Endodermal cell (in vitro differentiated cells): Measurements from ENCODE around the gene ACTN1. TPM values are rescaled to one million over a fixed set of nuclear protein-coding genes. Genes with fewer than 3 reads are reported as not detected.
A peak's percentile ranks its signal among the peaks of the same experiment; 100 is the strongest.
"Not testable (repeated sequence)": the region's sequence is repeated elsewhere in the genome, so short reads cannot be mapped to it uniquely, and the experiment has no call there.

ENCODE experiments used
- DNase-seq: peaks from one replicate; pipeline ENCODE4 v3.0.0-alpha.2; 2017
- H3K27ac ChIP-seq: 2 replicates; pipeline ENCODE4 v1.5.1; 2013; ENCODE audit warnings: mild to moderate bottlenecking, low read depth, low read length, moderate library complexity
- H3K27me3 ChIP-seq: 2 replicates; pipeline ENCODE4 v1.6.1; 2013; ENCODE audit warnings: mild to moderate bottlenecking, low read length, moderate library complexity; ENCODE audit not compliant: insufficient read depth, control insufficient read depth, poor library complexity, severe bottlenecking
- H3K36me3 ChIP-seq: 2 replicates; pipeline ENCODE4 v1.7.0; 2013; ENCODE audit warnings: mild to moderate bottlenecking, low read length, moderate library complexity; ENCODE audit not compliant: control insufficient read depth, insufficient read depth
- H3K4me1 ChIP-seq: one replicate; pipeline ENCODE4 v1.7.0; 2013; ENCODE audit warnings: low read length; ENCODE audit not compliant: control insufficient read depth, insufficient read depth
- H3K4me3 ChIP-seq: 2 replicates; pipeline ENCODE4 v1.5.1; 2013; ENCODE audit warnings: mild to moderate bottlenecking, low read length, moderate library complexity
- H3K9ac ChIP-seq: 2 replicates; pipeline ENCODE4 v1.6.1; 2013; ENCODE audit warnings: mild to moderate bottlenecking, low read length, moderate library complexity; ENCODE audit not compliant: poor library complexity, severe bottlenecking; ENCODE audit errors: extremely low read depth
- H3K9me3 ChIP-seq: 2 replicates; pipeline ENCODE4 v1.6.1; 2013; ENCODE audit warnings: mild to moderate bottlenecking, low read length, moderate library complexity; ENCODE audit not compliant: control insufficient read depth
- H3K27ac Mint-ChIP-seq: 2 replicates; pipeline ENCODE4 v1.8.0; 2020; ENCODE audit warnings: mixed read lengths
- H3K27me3 Mint-ChIP-seq: 2 replicates; pipeline ENCODE4 v1.8.0; 2021; ENCODE audit warnings: mild to moderate bottlenecking, mixed read lengths; ENCODE audit not compliant: insufficient read depth
- H3K36me3 Mint-ChIP-seq: 2 replicates; pipeline ENCODE4 v1.8.0; 2020; ENCODE audit warnings: low read depth, mixed read lengths
- H3K4me1 Mint-ChIP-seq: 2 replicates; pipeline ENCODE4 v1.8.0; 2020; ENCODE audit warnings: mixed read lengths
- H3K4me3 Mint-ChIP-seq: 2 replicates; pipeline ENCODE4 v1.8.0; 2020; ENCODE audit warnings: mild to moderate bottlenecking, moderate library complexity, mixed read lengths
- H3K9me3 Mint-ChIP-seq: 2 replicates; pipeline ENCODE4 v1.8.0; 2020; ENCODE audit warnings: mild to moderate bottlenecking, mixed read lengths
- WGBS, 2 experiments: methylation state at CpG; one replicate each; pipeline versions ENCODE4 v1.1.5 to v1.1.7; 2013; ENCODE audit warnings: missing lambda C conversion rate in 2 of 2, mixed read lengths in 1 of 2; ENCODE audit not compliant: insufficient coverage in 1 of 2, insufficient read length in 1 of 2; 5-methylcytosine and 5-hydroxymethylcytosine counted together
- long read RNA-seq, 4 experiments: library from polyadenylated mRNA in 2 of 4; library from RNA in 1 of 4; library from capped mRNA in 1 of 4; stranded (forward) in 3 of 4; unstranded in 1 of 4; transcript quantifications; one replicate each; pipeline ENCODE4 v2.0.0, GENCODE V29; 2020 to 2021; ENCODE audit warnings: inconsistent platforms in 1 of 4
- polyA plus RNA-seq, 2 experiments: library from polyadenylated mRNA; stranded (reverse); fragments of 50-300 nt; gene quantifications; one replicate each; pipeline ENCODE4 v1.2.3, GENCODE V29; 2013
- total RNA-seq, 2 donors: library from RNA; stranded (reverse); fragmentation: NEBNext Ultra II Directional in 1 of 2; extraction: Animal tissue kit (Norgen Biotek cat#: 25700) in 1 of 2; gene quantifications; 2 replicates in 1 of 2; 3 replicates in 1 of 2; pipeline ENCODE4 v1.2.1, GENCODE V29; 2021
- TF ChIP-seq, protein P1 (sequence below): fragments of 200-600 bp; sonication (generic); conservative IDR thresholded peaks from 2 replicates; pipeline ENCODE4 v1.5.0; 2021; ENCODE audit warnings: antibody characterized with exemption, mild to moderate bottlenecking

Gene ACTN1
- total RNA-seq, result 100 to 1,000 TPM; 190 to 275 TPM
- polyA plus RNA-seq (2013, experiment 1 of 2), result 115 TPM
- polyA plus RNA-seq (2013, experiment 2 of 2), result 126 TPM
- long read RNA-seq, experiment 1, transcript ACTN1-201 (21 exons, 3,779 nt), result major isoform, 36 of 114 reads
- long read RNA-seq, experiment 1, partial matches to known transcripts, result 45 of 114 reads
- long read RNA-seq, experiment 1, other reads (novel, unspliced or antisense), result 30 of 114 reads
- long read RNA-seq, experiment 2, full-length matches to known transcripts, result 413 of 518 reads
- long read RNA-seq, experiment 2, partial matches to known transcripts, result 43 of 518 reads
- long read RNA-seq, experiment 2, other reads (novel, unspliced or antisense), result 62 of 518 reads
- long read RNA-seq, experiment 3, full-length matches to known transcripts, result 2,792 of 3,077 reads
- long read RNA-seq, experiment 3, partial matches to known transcripts, result 85 of 3,077 reads
- long read RNA-seq, experiment 3, other reads (novel, unspliced or antisense), result 200 of 3,077 reads
- long read RNA-seq, experiment 4, full-length matches to known transcripts, result 6 of 18 reads
- long read RNA-seq, experiment 4, partial matches to known transcripts, result 7 of 18 reads
- long read RNA-seq, experiment 4, other reads (novel, unspliced or antisense), result 5 of 18 reads

DNA sequence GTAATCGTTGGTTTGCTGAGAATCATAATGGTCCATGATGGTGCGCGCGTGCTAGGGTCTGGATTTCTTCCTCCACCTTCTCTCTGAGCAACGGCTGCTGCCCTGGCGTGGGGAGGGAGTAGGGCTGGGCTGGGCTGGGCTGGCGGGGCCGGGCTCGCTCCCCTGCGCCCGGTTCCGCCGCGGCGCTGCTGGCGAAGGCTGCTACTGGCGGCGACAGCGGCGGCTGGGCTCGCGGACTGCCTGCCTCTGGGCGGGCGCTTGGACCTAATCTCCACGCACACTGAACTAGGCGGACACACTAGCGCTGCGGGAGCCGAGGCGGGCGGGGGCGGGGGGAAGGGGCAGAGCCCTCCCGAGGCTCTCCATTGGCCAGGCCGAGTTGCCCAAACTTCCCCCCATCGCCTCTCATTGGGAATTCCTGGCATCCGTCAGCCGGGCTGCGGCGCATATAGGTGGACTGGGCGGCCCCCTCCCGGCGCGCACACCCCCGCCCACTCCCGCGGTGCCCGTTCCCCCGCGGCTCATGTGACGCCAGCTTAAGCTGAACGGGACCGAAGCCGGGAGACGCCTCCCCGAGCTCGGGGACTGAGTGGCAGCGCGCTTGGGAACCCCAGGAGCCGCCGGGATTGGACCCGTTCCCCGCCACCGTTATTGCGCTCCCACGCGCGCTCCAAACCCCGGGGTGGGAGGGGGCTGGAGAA, at the start of gene ACTN1:
Gene ACTN1, minus strand, starts transcription at position 282 of the 701 bp plus-strand sequence. Its CDS starts 246 bp downstream, at position 36.
- Mint-ChIP-seq H3K27me3 (peaks cover 4% of the 10 kb centered on the region), H3K36me3 (peaks cover 17% of the 10 kb centered on the region), H3K4me1 (peaks cover 40% of the 10 kb centered on the region), H3K4me3 (peak within 1 kb of the TSS; percentile 83), H3K9me3 (no peaks in the 10 kb centered on the region), H3K27ac (peak within 1 kb of the TSS; percentile 97)
- H3K27me3 ChIP-seq, result no peaks in the 10 kb centered on the region
- H3K4me3 ChIP-seq, result peak within 1 kb of the TSS; percentile 85
- H3K4me1 ChIP-seq, result peaks cover 3% of the 10 kb centered on the region
- WGBS, 2 experiments, result 0 to 8% methylated on average over 2 to 68 of the region's 68 CpGs
- peaks cover 26% of the 10 kb centered on the region for H3K36me3 ChIP-seq
- peak within 1 kb of the TSS; percentile 83 for H3K9ac ChIP-seq
- peak within 1 kb of the TSS; percentile 86 for H3K27ac ChIP-seq
- H3K9me3 ChIP-seq, result no peaks in the 10 kb centered on the region
- TF ChIP-seq, protein P1, sequence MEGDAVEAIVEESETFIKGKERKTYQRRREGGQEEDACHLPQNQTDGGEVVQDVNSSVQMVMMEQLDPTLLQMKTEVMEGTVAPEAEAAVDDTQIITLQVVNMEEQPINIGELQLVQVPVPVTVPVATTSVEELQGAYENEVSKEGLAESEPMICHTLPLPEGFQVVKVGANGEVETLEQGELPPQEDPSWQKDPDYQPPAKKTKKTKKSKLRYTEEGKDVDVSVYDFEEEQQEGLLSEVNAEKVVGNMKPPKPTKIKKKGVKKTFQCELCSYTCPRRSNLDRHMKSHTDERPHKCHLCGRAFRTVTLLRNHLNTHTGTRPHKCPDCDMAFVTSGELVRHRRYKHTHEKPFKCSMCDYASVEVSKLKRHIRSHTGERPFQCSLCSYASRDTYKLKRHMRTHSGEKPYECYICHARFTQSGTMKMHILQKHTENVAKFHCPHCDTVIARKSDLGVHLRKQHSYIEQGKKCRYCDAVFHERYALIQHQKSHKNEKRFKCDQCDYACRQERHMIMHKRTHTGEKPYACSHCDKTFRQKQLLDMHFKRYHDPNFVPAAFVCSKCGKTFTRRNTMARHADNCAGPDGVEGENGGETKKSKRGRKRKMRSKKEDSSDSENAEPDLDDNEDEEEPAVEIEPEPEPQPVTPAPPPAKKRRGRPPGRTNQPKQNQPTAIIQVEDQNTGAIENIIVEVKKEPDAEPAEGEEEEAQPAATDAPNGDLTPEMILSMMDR, result no peak
- peak; percentile 99 for DNase-seq

GRCh38 chr14:69027242-69027913, 48.3 kb upstream of the ACTN1 start:
- peaks cover 4% of the 10 kb centered on the region for H3K9me3 Mint-ChIP-seq
- TF ChIP-seq, protein P1, result no peak
- DNase-seq, result no peak
- H3K27me3 Mint-ChIP-seq, result no peaks in the 10 kb centered on the region
- Histone ChIP-seq H3K4me1 (no peaks in the 10 kb centered on the region), H3K27ac (no peak overlapping the region), H3K27me3 (no peaks in the 10 kb centered on the region), H3K36me3 (no peaks in the 10 kb centered on the region), H3K9me3 (no peaks in the 10 kb centered on the region), H3K4me3 (no peak overlapping the region), H3K9ac (no peak overlapping the region)
- H3K4me3 Mint-ChIP-seq, result no peak overlapping the region
- 68% methylated on average over 1 of the region's 1 CpG; no CpG with 5 or more reads in 1 of the 2 experiments for WGBS, 2 experiments
- peaks cover 5% of the 10 kb centered on the region for H3K4me1 Mint-ChIP-seq
- peak overlapping the region; percentile 10 for H3K27ac Mint-ChIP-seq
- no peaks in the 10 kb centered on the region for H3K36me3 Mint-ChIP-seq

- Mint-ChIP-seq H3K36me3 (no peaks in the 10 kb centered on the region), H3K4me3 (no peak overlapping the region), H3K4me1 (peaks cover 5% of the 10 kb centered on the region), H3K27ac (no peak overlapping the region), H3K9me3 (no peaks in the 10 kb centered on the region), H3K27me3 (no peaks in the 10 kb centered on the region)
- H3K4me1 ChIP-seq, result no peaks in the 10 kb centered on the region
- no peak overlapping the region for H3K9ac ChIP-seq
- no peaks in the 10 kb centered on the region for H3K36me3 ChIP-seq
- no peak overlapping the region for H3K27ac ChIP-seq
- H3K9me3 ChIP-seq, result no peaks in the 10 kb centered on the region
- TF ChIP-seq, protein P1, result no peak
- no peak overlapping the region for H3K4me3 ChIP-seq
- 91 to 93% methylated on average over 4 of the region's 4 CpGs for WGBS, 2 experiments
- H3K27me3 ChIP-seq, result no peaks in the 10 kb centered on the region
- no peak for DNase-seq
Measured at GRCh38 chr14:69023035-69023434, 43.9 kb upstream of the ACTN1 start.

- H3K9me3 Mint-ChIP-seq, H3K36me3 Mint-ChIP-seq, H3K9ac ChIP-seq, H3K9me3 ChIP-seq, H3K4me3 ChIP-seq, DNase-seq, H3K27me3 Mint-ChIP-seq, H3K27me3 ChIP-seq, H3K4me1 ChIP-seq, H3K36me3 ChIP-seq, H3K4me3 Mint-ChIP-seq, H3K27ac Mint-ChIP-seq, H3K4me1 Mint-ChIP-seq, H3K27ac ChIP-seq: not testable (repeated sequence)
- 93 to 98% methylated on average over 6 to 8 of the region's 8 CpGs for WGBS, 2 experiments
Measured at GRCh38 chr14:69022093-69022492, 43.0 kb upstream of the ACTN1 start.
